Activated naive CD8-positive, alpha-beta T cell treated with anti-CD3 and anti-CD28 coated beads for 36 hours (primary cell): ENCODE results near the gene CNTFR. TPM values are rescaled to one million over a fixed set of nuclear protein-coding genes. Genes with fewer than 3 reads are reported as not detected.
"Not testable (repeated sequence)": the region's sequence is repeated elsewhere in the genome, so short reads cannot be mapped to it uniquely, and the experiment has no call there.

Experiments
- DNase-seq: peaks from one replicate; pipeline ENCODE4 v3.0.0; 2021
- H3K27ac Mint-ChIP-seq: one replicate; pipeline ENCODE4 v1.8.0; 2022; ENCODE audit warnings: mild to moderate bottlenecking, moderate library complexity, mixed read lengths
- H3K27me3 Mint-ChIP-seq: one replicate; pipeline ENCODE4 v1.8.0; 2022; ENCODE audit warnings: mild to moderate bottlenecking, mixed read lengths
- H3K36me3 Mint-ChIP-seq: one replicate; pipeline ENCODE4 v1.8.0; 2021; ENCODE audit warnings: mild to moderate bottlenecking, mixed read lengths
- H3K4me1 Mint-ChIP-seq: one replicate; pipeline ENCODE4 v1.8.0; 2021; ENCODE audit warnings: mixed read lengths
- H3K4me3 Mint-ChIP-seq: one replicate; pipeline ENCODE4 v1.8.0; 2022; ENCODE audit warnings: mild to moderate bottlenecking, moderate library complexity, mixed read lengths
- H3K9me3 Mint-ChIP-seq: one replicate; pipeline ENCODE4 v1.8.0; 2022; ENCODE audit warnings: mixed read lengths
- total RNA-seq, 2 experiments: library from RNA; stranded (reverse); gene quantifications; one replicate each; pipeline ENCODE4 v1.2.3, GENCODE V29; 2021

The CNTFR gene
- total RNA-seq, 2 experiments from 2014 or later = not detected

DNA sequence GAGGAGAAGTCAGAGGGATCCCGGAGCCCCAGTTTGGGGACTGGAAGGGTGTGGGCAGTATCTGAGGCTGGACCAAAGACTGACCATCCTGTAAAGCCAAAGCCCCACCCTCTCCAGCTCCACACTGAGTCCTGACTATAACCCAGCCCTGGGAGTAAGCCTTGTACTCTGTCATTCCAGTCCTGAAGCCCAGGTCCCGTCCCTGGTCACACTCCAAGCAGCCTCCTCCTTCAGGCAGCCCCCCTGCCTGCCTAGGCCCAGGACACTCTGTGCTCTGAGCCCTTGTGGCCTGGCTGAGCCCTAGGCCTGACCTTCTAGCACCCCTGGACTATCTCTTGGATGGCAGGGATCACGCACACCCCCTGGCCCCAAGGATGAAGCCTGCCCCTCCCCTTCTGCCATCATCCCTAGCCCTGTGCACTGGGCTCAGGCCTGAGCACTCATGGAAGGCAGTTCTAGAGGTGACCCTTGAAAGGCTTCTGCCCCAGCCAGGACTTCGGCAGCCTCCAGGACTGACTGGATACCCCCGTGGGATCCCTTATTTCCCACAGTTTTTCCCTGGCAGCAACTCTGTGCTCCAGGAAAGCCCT, 38.7 kb downstream of the CNTFR start:
- DNase-seq = no peak
- Mint-ChIP-seq H3K4me1 (no peaks in the 10 kb centered on the region), H3K27me3 (peaks cover 21% of the 10 kb centered on the region), H3K36me3 (no peaks in the 10 kb centered on the region), H3K27ac (no peak overlapping the region), H3K4me3 (no peak overlapping the region), H3K9me3 (no peaks in the 10 kb centered on the region)

GRCh38 chr9:34550016-34550680, 39.4 kb downstream of the CNTFR start:
- Mint-ChIP-seq H3K4me1 (no peaks in the 10 kb centered on the region), H3K9me3 (no peaks in the 10 kb centered on the region), H3K27ac (no peak overlapping the region)

DNA sequence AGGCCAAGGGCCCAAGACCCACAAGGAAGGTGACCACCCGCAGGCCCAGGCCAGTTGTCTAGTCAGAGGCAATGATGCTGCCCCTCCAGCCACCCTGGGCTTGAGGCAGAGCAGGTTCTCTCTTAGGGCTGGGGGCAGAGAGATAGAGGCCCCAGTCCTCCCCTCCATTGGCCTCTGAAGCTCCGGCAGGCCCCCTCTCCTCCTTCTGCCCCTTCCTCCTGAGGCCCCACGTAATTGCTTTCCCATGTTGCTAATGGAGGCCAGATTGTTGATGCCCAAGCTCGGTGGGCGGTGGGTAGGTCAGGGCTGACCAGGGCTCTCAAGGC, 40.2 kb downstream of the CNTFR start:
- H3K27ac Mint-ChIP-seq = no peak overlapping the region
- H3K27me3 Mint-ChIP-seq = peaks cover 17% of the 10 kb centered on the region
- no peaks in the 10 kb centered on the region for H3K36me3 Mint-ChIP-seq
- no peaks in the 10 kb centered on the region for H3K4me1 Mint-ChIP-seq
- no peaks in the 10 kb centered on the region for H3K9me3 Mint-ChIP-seq
- DNase-seq = no peak
- H3K4me3 Mint-ChIP-seq = no peak overlapping the region

More at GRCh38 chr9:34550016-34550680, 39.4 kb downstream of the CNTFR start:
- no peak for DNase-seq
- Mint-ChIP-seq H3K27me3 (peaks cover 21% of the 10 kb centered on the region), H3K36me3 (no peaks in the 10 kb centered on the region), H3K4me3 (no peak overlapping the region)

DNA sequence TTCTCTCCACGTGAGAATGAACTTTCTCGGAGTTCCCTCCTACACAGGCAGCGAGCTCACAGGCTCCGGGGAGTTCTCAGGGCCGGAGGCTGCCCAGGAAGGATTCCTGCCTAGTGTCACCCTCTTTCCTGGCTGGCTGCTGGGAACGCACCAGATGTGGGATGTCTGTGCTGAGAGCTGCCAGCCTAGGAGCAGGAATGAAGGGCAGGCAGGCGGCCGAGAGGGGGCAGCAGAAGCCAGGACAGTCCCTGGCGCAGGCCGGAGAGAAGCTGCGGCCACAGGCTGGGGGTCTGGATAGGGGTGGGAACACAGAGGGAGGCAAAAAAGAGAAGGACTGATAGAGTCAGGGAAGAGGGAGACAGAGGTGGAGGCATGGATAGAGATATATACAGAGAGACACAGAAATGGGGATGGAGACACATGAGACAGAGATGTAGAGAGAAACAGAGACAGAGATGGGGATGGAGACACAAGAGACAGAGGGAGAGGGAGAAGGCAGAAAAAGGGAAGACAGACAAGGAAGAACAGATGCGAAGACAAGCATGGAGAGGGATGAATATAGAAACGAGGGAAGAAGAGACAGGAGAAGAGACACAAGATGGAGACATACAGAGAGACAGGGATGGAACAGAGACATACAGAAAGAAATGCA, 41.4 kb downstream of the CNTFR start:
- H3K4me3 Mint-ChIP-seq = no peak overlapping the region

GRCh38 chr9:34546834-34547827, 42.4 kb downstream of the CNTFR start:
- H3K4me1 Mint-ChIP-seq = no peaks in the 10 kb centered on the region
- H3K27ac Mint-ChIP-seq = no peak overlapping the region
- peak; percentile 60 for DNase-seq
- H3K4me3 Mint-ChIP-seq = no peak overlapping the region
- H3K36me3 Mint-ChIP-seq = no peaks in the 10 kb centered on the region
- H3K9me3 Mint-ChIP-seq = no peaks in the 10 kb centered on the region
- peaks cover 17% of the 10 kb centered on the region for H3K27me3 Mint-ChIP-seq

More for the DNA sequence above, 41.4 kb downstream of the CNTFR start:
- Mint-ChIP-seq H3K27ac (no peak overlapping the region), H3K4me1 (no peaks in the 10 kb centered on the region), H3K9me3 (no peaks in the 10 kb centered on the region), H3K27me3 (peaks cover 17% of the 10 kb centered on the region), H3K36me3 (no peaks in the 10 kb centered on the region)
- DNase-seq = peak; percentile 37

GRCh38 chr9:34546102-34546833, 43.3 kb downstream of the CNTFR start:
- no peak for DNase-seq
- no peaks in the 10 kb centered on the region for H3K9me3 Mint-ChIP-seq
- no peak overlapping the region for H3K27ac Mint-ChIP-seq
- no peaks in the 10 kb centered on the region for H3K4me1 Mint-ChIP-seq
- no peaks in the 10 kb centered on the region for H3K36me3 Mint-ChIP-seq
- H3K27me3 Mint-ChIP-seq = peaks cover 17% of the 10 kb centered on the region
- H3K4me3 Mint-ChIP-seq = no peak overlapping the region

DNA sequence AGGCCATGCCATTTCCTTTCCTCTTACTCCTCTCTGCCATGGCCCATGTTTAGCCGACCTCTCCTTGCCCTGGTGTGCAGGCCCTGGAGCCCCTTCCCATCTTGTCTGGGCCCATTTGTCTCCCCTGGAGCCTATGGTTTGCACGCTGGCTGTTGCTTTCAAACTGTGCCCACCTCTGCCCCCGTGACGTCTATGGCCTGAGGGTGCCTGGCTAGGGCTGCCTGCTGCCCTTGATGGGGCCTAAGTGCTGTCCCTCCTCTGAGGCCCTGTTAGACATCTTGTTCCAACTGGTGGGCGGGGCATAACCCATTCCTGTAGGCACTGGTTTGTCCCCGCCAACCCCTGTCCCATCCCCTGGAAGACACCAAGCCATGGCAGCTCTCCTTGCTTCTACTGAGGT, 44.0 kb downstream of the CNTFR start:
- Mint-ChIP-seq H3K36me3 (no peaks in the 10 kb centered on the region), H3K27ac (no peak overlapping the region), H3K9me3 (no peaks in the 10 kb centered on the region), H3K27me3 (peaks cover 17% of the 10 kb centered on the region), H3K4me3 (no peak overlapping the region), H3K4me1 (no peaks in the 10 kb centered on the region)
- no peak for DNase-seq

DNA sequence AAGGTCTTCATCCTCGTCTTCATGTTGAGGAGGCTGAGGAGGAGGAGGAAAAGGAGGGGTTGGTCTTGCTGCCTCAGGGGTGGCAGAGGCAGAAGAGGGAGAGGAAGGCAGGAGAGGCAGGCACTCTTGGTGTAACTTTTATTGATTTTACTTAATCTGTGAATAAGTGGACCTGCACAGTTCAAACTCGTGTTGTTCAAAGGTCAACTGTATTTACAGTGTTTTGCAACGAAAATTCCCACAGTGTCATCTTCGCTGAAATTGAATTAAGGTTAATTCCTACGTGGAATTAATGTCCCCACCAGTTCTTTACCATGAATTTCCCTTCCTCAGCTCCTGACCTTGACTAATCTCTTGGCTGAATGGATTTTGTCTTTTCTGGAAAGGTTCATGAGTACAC, 45.5 kb downstream of the CNTFR start:
- Mint-ChIP-seq H3K27ac (no peak overlapping the region), H3K9me3 (no peaks in the 10 kb centered on the region)

DNA sequence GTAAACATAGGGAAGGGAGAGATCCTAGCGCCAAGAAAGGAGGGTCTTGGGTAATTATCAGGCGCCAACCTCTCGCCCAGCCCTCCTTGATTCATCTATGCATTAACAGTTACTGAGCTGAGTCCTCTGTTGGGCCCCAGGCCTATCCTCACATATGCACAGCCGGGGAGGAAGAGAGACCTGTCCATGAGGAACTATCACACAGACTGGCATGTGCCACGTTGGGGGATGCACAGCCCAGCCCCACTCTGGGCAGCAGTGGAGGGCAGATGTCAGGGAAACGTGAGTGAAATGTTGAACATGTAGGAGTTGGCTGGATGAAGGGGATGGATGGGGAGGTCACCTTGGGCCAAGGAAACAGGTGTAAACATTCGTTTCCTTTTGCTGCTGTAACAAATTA, 48.0 kb downstream of the CNTFR start:
- Mint-ChIP-seq H3K9me3 (no peaks in the 10 kb centered on the region), H3K4me3 (no peak overlapping the region), H3K27me3 (peaks cover 5% of the 10 kb centered on the region), H3K36me3 (no peaks in the 10 kb centered on the region), H3K27ac (no peak overlapping the region), H3K4me1 (no peaks in the 10 kb centered on the region)
- DNase-seq = no peak

More for the DNA sequence above, 45.5 kb downstream of the CNTFR start:
- H3K4me1 Mint-ChIP-seq = no peaks in the 10 kb centered on the region
- H3K4me3 Mint-ChIP-seq = no peak overlapping the region
- peaks cover 17% of the 10 kb centered on the region for H3K27me3 Mint-ChIP-seq
- no peaks in the 10 kb centered on the region for H3K36me3 Mint-ChIP-seq
- DNase-seq = no peak

DNA sequence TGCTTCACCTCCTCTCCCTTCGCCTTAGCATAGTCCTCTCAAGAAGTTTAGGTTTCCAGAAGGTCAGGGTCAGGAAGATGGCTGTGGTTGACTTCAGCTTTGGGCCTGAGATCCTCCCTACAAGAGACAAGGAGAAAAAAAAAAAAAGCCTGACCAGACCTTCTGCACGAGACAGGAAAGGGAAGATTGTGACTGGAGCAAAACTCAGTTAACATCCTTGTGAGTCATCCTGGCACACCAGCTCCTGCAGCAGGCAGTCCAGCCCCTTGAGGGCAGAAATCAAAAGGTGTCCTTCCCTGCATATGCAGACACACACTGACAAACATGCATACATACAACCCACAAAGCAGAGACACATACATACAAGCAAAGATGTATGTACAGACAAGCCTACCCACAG, 48.7 kb downstream of the CNTFR start:
- no peaks in the 10 kb centered on the region for H3K4me1 Mint-ChIP-seq
- no peak overlapping the region for H3K4me3 Mint-ChIP-seq
- no peaks in the 10 kb centered on the region for H3K36me3 Mint-ChIP-seq
- H3K9me3 Mint-ChIP-seq = no peaks in the 10 kb centered on the region
- no peak overlapping the region for H3K27ac Mint-ChIP-seq
- H3K27me3 Mint-ChIP-seq = no peaks in the 10 kb centered on the region
- no peak for DNase-seq

- no peaks in the 10 kb centered on the region for H3K9me3 Mint-ChIP-seq
- no peaks in the 10 kb centered on the region for H3K4me1 Mint-ChIP-seq
- peaks cover 26% of the 10 kb centered on the region for H3K27me3 Mint-ChIP-seq
- H3K27ac Mint-ChIP-seq = no peak overlapping the region
- no peaks in the 10 kb centered on the region for H3K36me3 Mint-ChIP-seq
- H3K4me3 Mint-ChIP-seq = no peak overlapping the region
- no peak for DNase-seq
Measured at GRCh38 chr9:34536685-34537084, 52.8 kb downstream of the CNTFR start.

GRCh38 chr9:34532041-34532440, 57.5 kb downstream of the CNTFR start:
- not testable (repeated sequence) for H3K4me3 Mint-ChIP-seq, H3K27ac Mint-ChIP-seq, H3K36me3 Mint-ChIP-seq, H3K9me3 Mint-ChIP-seq, H3K4me1 Mint-ChIP-seq, DNase-seq
- H3K27me3 Mint-ChIP-seq = peaks cover 54% of the 10 kb centered on the region

GRCh38 chr9:34526026-34526425, 63.5 kb downstream of the CNTFR start:
- no peak for DNase-seq
- peaks cover 19% of the 10 kb centered on the region for H3K4me1 Mint-ChIP-seq
- H3K27ac Mint-ChIP-seq = no peak overlapping the region
- no peak overlapping the region for H3K4me3 Mint-ChIP-seq
- H3K9me3 Mint-ChIP-seq = no peaks in the 10 kb centered on the region
- H3K36me3 Mint-ChIP-seq = no peaks in the 10 kb centered on the region
- peaks cover 44% of the 10 kb centered on the region for H3K27me3 Mint-ChIP-seq

DNA sequence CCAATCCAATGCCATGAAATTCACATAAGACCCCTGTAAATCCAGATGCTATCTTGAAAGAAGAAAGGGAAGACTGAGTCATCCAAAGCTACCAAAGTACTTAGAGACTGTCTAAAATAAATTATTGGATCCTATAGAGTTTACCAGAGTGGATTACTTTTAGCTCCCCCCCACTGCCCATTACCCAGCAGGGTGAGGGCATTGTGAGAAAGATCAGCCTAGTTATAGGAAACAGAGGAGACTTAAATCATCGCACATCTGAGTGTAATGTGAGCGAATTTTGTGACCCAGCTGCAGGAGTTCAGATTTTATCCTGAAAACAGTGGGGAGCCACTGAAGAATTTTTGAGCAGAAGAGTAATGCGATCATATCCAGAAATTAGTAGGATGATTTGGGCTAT, 65.2 kb downstream of the CNTFR start:
- H3K27me3 Mint-ChIP-seq = peaks cover 30% of the 10 kb centered on the region
- H3K27ac Mint-ChIP-seq = no peak overlapping the region
- H3K36me3 Mint-ChIP-seq = no peaks in the 10 kb centered on the region
- H3K9me3 Mint-ChIP-seq = no peaks in the 10 kb centered on the region
- H3K4me3 Mint-ChIP-seq = no peak overlapping the region
- no peak for DNase-seq
- peaks cover 19% of the 10 kb centered on the region for H3K4me1 Mint-ChIP-seq
